Neural progenitor cell (in vitro differentiated cells): Measurements from ENCODE around the gene ADCK1.
"Not testable (repeated sequence)": the region's sequence is repeated elsewhere in the genome, so short reads cannot be mapped to it uniquely, and the experiment has no call there.

Experiments used
- EZH2 ChIP-seq: fragments of 200-600 bp; sonication (generic); IDR thresholded peaks from 2 replicates; pipeline ENCODE4 v1.6.1; 2017; ENCODE audit warnings: antibody characterized with exemption, mild to moderate bottlenecking, moderate library complexity
- EZH2phosphoT487 ChIP-seq: fragments of 200-600 bp; sonication (generic); IDR thresholded peaks from 2 replicates; pipeline ENCODE4 v1.6.1; 2017; ENCODE audit warnings: antibody characterized with exemption
- TF ChIP-seq, protein P1 (sequence below): fragments of 200-600 bp; sonication (generic); IDR thresholded peaks from 2 replicates; pipeline ENCODE4 v1.5.1; 2017; ENCODE audit warnings: antibody characterized with exemption, mild to moderate bottlenecking

DNA sequence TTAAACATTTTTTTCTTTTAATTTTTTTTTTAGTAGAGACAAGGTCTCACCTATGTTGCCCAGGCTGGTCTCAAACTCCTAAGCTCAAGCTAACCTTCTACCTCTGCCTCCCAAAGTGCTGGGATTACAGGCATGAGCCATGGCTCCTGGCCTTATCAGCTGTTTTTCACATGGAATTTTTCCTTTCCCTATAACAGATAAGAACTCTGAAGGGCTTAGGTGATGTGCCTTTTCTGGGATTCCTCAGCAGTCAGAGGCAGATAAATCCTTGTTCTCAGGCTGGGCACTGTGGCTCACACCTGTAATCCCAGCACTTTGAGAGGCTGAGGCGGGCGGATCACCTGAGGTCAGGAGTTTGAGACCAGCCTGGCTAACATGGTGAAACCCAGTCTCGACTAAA lies 6.7 kb upstream of the ADCK1 start:
- TF ChIP-seq, protein P1, sequence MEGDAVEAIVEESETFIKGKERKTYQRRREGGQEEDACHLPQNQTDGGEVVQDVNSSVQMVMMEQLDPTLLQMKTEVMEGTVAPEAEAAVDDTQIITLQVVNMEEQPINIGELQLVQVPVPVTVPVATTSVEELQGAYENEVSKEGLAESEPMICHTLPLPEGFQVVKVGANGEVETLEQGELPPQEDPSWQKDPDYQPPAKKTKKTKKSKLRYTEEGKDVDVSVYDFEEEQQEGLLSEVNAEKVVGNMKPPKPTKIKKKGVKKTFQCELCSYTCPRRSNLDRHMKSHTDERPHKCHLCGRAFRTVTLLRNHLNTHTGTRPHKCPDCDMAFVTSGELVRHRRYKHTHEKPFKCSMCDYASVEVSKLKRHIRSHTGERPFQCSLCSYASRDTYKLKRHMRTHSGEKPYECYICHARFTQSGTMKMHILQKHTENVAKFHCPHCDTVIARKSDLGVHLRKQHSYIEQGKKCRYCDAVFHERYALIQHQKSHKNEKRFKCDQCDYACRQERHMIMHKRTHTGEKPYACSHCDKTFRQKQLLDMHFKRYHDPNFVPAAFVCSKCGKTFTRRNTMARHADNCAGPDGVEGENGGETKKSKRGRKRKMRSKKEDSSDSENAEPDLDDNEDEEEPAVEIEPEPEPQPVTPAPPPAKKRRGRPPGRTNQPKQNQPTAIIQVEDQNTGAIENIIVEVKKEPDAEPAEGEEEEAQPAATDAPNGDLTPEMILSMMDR: not testable (repeated sequence)
- not testable (repeated sequence) for TF ChIP-seq EZH2, EZH2phosphoT487
